GM04503 (cell line): ENCODE measurements around the gene SLC25A18.
"Not testable (repeated sequence)": the region's sequence is repeated elsewhere in the genome, so short reads cannot be mapped to it uniquely, and the experiment has no call there.

Source experiments
- DNase-seq: peaks from one replicate; pipeline ENCODE4 v3.0.0-alpha.2; 2012; ENCODE audit warnings: low read depth

The SLC25A18 gene, protein sequence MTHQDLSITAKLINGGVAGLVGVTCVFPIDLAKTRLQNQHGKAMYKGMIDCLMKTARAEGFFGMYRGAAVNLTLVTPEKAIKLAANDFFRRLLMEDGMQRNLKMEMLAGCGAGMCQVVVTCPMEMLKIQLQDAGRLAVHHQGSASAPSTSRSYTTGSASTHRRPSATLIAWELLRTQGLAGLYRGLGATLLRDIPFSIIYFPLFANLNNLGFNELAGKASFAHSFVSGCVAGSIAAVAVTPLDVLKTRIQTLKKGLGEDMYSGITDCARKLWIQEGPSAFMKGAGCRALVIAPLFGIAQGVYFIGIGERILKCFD

DNA sequence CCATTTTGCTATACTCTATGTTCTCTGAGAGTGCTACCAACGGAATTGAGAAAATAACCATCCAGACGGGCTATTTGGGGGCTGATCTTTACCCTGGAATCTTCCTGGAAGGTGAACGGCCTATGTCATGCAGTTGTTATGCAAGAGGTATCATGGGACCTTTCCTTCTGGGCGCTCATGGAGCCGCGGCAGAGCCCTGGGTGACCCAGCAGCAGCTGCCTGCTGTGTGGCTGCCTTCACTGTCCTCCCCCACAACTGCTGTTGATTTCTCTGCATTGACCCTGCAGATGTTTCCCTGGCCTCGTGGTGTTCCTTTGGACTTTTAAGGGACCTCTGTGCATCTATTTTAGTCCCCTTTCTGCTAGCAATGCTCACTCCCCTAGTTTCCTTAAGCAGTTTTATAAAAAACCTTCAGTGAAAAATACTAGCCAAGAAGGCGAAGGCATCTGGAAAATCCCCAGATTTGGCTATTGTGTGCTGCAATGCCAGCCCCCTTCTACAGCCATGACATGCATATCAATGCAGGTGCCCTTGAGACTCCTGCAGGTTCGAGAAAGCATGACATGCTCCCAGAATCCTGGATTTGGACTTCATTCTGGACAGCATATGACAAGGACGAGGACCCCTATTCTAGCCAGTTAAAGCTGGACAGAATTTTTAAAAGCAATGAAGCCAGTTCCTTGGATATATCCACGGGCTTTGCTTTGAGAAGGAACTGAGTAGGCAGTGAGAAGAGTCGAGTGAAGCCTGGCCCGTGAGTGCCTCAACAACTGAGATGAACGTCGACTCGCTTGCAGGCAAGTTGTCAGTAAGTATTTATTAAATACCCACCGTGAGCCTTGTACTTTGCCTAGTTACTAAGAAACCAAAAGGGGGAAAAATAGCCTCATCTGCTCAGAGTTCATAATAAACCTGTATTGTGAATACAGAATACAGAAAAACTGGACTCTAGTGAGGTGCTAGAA, at the start of gene SLC25A18:
SLC25A18 (plus strand) TSS at position 593 of the 965 bp plus-strand sequence. CDS start 16,447 bp downstream, outside the sequence.
- DNase-seq = no peak

DNA sequence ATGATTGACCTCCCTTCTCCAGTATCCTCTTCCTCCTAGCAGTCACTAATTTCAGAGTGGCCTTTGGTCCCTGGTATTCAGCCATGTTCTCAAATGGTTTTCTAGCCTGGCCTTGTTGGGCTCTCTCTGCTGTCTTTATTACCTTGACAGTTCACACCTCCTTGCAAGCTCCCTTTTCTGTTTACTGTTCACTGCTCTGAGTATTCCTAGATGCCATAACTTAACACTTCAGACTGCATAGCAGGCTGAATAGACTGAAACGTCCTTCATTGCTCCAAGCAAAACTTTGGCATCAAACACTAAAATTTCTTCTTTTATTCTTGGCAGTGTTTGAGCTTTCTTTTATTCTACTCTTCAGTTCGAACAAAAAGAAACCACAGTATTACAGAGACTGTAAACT, 49.7 kb upstream of the SLC25A18 start:
- DNase-seq = no peak

DNA sequence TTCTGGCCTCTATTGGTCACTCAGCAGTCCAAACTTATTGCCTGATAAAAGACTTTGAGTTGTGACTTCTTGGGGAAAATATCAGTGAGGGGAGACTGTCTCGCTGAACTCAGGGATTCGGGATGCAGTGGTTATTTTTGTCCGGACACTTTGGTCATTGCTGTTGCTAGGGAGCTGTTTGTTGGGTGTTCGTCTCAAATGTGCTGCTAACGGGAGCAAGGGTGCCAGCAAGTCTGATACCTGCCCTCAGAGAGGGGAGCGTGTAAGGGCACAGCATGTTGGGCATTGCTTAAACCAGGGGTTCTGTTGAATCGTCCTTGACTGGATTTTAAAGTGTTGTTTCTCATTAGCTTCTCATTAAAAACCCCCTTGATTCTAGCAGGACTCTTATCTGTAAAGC, 49.2 kb upstream of the SLC25A18 start:
- no peak for DNase-seq

DNA sequence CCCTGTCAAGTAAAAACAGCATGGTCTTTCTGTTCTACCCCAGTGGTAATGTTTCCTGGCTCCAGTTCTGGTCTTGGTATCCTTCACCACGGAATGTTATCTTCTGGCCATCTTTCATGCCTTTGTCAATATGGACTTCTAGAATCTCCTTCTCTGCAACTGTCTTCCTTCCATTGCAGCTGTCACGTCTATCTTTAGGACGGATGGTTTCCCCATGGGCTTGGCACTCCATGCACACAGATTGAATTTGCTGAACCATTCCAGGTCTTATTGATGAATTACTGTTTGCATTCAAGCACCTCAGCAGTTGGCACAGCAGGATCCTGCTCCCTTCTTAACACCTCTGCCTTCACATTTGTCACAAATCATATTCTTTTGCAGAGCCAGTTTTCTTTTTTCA, 44.9 kb upstream of the SLC25A18 start:
- DNase-seq = no peak

DNA sequence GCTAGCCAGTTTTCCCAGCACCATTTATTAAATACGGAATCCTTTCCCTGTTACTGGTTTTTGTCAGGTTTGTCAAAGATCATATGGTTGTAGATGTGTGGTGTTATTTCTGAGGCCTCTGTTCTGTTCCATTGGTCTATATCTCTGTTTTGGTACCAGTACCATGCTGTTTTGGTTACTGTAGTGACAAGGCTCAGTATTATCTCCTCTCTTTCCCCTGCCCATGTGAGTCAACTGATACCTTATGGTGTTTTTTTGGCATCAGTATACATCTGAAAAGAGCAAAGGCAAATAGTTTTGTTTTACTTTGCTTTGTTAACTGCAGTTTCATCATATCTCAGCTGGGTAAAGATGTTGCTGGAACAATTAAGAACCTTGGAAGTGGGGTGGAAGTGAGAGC, 41.3 kb upstream of the SLC25A18 start:
- DNase-seq = not testable (repeated sequence)

DNA sequence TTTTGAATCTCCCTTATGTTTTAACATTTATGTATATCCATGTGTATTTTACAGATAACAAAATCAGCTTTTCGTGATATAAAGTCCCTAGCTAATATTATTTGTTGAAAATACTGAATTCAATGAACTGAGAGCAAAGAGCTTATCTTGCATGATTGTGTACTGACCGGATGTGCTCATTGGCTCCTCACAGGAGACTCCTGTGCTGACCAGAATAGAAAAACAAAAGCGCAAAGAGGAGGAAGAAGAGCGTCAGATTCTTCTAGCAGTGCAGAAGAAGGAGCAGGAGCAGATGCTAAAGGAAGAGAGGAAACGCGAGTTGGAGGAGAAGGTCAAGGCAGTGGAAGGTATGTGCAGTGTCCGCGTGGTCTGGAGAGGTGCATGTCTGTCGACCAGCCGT, 39.4 kb upstream of the SLC25A18 start:
- no peak for DNase-seq

DNA sequence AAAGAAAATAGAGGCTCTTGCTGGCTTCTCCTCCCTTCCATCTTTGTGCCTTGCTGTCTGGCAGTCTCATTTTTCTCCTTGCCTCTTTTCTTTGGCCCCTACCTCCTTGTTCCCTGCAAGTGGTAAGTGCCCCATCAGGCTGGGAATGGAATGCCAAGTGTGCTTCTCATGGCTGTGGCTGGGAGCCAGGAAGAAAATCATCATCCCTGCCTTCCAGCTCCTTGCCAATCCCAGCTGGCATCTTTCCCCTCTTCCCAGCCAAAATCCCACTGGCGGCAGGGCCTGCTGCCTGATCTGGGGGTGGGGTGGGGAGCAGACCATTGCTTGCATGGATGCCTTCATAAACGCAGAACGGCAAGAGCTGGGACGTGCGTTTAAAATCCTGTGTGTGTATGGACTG, 27.0 kb upstream of the SLC25A18 start:
- DNase-seq = no peak

DNA sequence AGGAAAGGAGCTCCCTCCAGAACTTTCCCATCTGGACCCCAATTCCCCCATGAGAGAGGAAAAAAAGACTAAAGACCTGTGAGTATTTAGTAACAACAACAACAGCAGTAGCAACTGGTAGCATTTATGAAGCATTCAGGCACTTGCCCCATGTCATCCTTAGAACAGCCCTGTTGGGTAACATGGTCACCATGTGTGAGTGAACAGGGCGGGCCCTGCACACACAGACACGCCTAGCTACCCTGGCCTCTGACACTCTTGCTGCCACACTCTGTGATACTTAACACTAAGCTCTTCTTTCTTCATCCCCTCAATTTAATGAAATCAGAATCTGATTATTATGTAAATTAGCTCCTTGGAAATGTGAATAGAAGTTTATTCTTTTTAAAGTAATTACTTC, 26.1 kb upstream of the SLC25A18 start:
- no peak for DNase-seq

DNA sequence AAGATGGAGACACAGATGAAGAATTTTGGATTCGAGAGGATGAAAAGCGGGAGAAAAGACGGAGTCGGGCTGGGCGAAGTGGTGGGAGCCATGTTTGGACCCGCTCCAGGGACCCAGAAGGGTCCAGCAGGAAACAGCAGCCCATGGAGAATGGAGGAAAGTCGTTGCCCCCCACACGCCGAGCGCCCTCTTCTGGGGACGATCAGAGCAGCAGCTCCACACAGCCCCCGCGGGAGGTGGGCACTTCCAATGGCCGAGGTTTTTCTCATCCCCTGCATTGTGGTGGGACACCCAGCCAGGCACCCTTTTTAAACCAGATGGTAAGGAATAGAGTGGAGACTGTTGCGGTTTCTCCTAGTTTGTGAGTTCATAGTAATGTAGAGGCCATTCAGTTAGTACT, 22.8 kb upstream of the SLC25A18 start:
- DNase-seq = no peak

DNA sequence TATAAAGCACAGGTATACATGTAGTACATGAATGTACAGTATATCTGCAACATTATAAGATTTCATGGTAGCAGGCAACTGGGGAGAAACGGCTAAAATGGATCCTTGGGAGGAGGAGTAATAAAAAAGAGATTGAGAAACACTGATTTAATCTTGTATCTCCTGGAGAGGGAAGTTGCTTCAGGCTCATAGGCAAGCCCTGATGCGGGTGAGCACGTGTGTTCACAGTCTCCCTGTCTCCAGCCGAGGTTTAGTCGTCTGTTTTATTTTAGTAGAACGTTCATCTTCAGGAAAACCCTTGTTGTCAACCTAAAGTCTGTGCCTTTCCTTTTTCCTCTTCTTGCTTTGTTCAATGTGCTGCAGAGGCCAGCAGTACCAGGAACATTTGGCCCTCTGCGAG, 21.8 kb upstream of the SLC25A18 start:
- no peak for DNase-seq

DNA sequence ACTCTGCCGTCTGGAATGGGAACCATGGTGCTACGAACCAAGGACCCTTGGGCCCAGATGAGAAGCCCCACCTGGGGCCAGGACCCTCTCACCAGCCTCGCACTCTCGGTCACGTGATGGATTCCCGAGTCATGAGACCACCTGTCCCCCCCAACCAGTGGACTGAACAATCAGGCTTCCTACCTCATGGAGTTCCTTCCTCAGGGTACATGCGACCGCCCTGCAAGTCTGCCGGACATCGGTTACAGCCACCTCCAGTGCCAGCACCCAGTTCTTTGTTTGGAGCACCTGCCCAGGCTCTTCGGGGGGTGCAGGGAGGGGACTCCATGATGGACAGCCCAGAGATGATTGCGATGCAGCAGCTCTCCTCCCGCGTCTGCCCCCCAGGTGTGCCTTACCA, 20.8 kb upstream of the SLC25A18 start:
- no peak for DNase-seq

DNA sequence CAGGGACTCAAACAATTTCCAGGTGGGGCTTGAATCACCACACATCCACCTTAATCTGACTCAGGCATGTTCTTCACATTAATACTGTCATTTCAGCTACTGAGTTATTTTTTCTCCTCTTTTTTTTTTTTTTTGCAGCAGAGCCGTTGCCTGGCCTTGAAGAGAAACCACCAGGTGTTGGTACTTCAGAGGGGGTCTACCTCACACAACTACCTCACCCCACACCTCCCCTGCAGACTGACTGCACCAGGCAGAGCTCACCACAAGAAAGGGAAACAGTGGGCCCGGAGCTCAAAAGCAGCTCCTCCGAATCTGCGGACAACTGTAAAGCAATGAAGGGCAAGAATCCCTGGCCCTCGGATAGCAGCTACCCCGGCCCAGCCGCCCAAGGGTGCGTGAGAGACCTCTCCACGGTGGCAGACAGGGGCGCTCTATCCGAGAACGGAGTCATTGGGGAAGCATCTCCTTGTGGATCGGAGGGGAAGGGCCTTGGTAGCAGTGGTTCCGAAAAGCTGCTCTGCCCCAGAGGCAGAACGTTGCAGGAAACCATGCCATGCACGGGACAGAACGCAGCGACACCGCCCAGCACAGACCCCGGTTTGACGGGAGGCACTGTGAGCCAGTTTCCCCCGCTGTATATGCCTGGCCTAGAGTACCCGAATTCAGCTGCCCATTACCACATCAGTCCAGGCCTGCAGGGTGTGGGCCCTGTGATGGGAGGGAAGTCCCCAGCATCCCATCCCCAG, 15.1 kb upstream of the SLC25A18 start:
- DNase-seq = no peak

DNA sequence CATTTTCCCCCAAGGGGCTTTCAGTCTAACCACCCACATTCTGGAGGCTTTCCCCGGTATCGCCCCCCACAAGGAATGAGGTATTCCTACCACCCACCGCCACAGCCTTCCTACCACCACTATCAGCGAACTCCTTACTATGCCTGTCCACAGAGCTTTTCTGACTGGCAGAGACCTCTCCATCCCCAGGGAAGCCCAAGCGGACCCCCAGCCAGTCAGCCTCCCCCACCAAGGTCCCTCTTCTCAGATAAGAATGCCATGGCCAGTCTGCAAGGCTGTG, 14.6 kb upstream of the SLC25A18 start:
- no peak for DNase-seq

DNA sequence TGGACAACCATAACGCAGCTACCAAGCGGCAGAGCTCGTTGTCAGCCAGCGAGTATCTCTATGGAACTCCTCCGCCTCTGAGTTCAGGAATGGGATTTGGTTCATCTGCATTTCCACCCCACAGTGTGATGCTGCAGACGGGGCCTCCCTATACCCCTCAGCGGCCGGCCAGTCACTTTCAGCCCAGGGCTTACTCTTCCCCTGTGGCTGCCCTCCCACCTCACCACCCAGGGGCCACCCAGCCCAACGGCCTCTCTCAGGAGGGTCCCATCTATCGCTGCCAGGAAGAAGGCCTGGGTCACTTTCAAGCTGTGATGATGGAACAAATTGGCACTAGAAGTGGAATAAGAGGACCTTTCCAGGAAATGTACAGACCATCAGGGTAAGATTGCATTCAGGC, 14.1 kb upstream of the SLC25A18 start:
- no peak for DNase-seq

DNA sequence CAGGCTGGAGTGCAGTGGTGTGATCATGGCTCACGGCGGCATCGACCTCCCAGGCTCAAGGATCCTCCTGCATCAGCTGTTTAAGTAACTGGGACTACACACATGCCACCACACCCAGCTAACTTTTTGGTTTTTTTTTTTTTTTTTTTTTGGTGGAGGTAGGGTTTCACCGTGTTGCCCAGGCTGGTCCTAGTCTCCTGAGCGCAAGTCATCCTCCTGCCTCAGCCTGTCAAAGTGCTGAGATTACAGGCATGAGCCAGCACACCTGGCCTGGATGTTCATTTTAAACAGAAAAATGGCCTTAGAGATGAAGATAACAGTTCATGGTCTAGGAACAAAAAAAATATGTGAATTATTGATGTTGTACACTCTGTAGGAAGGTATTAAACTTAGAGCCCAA, 13.6 kb upstream of the SLC25A18 start:
- DNase-seq = no peak

DNA sequence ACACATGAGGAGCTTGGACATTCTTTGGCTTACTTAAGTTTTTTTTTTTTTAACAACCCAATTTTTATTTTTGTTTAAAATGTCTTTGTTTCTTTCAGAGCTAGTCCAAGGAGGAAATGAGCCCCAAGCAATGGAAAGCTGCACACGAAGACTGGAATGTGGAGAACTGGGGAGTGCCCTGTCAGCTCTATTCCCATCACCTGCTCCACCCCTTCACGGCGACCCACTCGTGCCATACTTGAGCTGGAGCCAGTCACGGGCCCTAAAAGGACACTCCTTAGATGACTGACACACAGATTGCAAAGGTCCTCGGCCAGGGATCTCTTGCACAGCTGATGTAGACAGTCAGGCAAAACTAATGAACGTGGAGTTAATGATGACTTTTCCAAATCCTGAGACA, 10.6 kb upstream of the SLC25A18 start:
- no peak for DNase-seq

DNA sequence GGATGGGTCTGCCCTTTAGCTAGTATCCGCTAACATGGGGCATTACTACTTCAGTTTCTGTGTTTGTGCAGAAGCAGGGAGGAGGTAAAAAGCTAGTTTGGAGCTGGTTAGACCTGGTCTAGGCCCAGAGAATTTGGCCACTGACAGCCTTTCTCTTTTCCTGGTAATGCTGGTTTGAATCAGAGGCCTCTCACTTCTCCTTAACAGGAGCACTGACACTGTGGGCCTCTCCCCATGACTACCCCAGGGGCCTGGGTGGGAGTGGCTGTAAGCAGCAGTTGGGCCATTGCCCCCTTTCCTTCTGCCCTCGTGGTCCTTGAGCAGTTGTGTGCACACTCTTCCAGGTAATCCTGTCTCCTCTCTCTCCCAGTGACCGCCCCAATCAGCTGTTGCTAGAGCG, 8.5 kb upstream of the SLC25A18 start:
- no peak for DNase-seq

DNA sequence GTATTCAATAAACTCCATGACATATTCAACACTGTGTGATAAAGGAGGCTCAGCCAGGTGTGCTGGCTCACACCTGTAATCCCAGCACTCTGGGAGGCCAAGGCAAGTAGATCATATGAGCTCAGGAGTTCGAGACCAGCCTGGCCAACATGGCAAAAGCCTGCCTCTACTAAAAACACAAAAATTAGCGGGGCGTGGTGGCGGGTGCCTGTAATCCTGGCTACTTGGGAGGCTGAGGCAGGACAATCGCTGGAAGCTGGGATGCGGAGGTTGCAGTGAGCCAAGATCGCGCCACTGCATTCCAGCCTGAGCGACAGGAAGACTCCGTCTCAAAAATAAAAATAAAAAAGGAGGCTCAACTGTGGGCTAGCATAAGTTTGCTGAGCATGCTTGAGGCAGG, 4.1 kb upstream of the SLC25A18 start:
- DNase-seq = no peak

DNA sequence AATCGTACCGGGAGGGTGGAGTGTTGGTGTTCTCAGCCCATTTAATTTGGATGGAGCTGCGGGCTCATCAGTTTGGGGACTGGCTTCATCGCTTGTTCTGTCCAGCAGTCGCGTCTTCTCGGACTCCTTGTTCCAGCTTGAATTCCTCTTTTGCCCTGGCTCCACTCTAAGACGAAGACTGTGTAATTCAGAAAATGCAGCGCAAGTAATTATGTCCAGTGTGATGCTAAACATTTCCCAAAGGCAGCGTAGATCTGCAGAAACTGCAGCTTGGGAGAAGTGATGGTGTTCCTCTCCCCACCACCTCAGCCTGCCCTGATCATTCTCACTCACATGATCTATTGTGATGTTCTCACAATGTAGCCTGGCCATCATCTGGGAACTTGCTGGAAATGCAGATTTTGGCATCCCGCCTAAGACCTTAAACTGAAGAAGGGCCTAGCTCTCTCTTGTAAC, 666 bp downstream of the SLC25A18 start:
- peak; percentile 42 for DNase-seq

DNA sequence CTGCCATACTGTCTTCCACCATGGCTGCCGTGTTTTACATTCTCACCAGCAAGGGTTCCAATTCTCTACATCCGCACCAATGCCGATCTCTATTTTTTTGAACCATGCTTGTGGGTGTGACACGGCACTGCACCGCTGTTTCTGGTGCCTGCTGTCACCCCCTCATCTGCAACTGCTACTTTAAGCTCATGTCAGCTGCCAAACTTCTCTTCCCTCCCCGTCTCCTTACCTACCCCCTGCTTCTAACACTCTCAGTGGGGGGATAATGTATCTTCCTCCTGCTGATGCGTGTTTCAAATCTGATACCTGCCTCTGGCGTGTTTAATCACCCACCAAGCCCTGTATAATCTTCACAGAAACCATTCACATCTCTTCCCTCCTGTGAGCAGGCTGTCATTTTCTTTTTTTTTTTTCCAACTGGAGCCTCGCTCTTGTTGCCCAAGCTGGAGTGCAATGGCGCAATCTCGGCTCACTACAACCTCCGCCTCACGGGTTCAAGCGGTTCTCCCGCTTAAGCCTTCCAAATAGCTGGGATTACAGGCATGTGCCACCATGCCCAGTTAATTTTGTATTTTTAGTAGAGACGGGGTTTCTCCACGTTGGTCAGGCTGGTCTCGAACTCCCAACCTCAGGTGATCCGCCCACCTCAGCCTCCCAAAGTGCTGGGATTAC, 2.9 kb downstream of the SLC25A18 start:
- DNase-seq = not testable (repeated sequence)

DNA sequence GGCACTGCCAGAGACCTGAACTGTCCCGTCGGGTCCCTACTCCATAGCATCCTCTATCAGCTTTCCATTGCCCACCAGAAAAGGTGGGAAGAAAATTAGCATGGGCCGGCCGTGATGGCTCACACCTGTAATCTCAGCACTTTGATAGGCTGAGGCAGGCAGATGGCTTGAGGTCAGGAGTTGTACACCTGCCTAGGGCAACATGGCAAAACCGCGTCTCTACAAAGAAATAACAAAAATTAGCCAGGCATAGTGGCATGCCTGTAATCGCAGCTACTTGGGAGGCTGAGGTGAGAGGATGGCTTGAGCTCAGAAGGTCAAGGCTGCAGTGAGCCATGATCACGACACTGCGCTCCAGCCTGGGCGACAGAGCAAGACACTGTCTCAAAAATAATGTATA, 3.5 kb downstream of the SLC25A18 start:
- DNase-seq = no peak

DNA sequence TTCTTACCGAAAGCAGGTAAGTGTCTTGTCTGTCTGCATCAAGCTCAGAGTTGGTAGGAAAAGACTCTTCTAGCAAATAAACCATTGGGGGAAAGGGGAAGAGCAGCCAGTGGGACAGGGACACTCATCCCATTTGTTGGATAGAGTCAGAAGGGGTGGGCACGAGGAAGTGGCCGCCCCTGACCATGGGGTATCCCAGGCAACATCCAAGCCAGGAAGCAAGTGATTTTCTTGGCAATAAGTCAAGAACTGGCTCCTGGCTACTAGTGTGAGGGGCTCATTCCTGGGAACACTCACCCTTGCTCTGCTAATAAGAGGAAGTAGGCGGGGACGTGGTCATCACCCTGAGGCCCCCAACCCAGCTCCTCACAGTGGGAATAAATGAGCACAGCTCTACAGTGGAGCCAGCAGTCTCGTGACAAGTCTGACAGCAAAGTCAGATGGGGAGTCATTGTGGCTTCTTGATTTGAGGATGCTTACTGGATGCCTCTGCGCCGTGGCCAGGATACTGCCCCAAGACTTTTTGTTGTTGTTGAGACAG, 6.7 kb downstream of the SLC25A18 start:
- no peak for DNase-seq
